ENCODE results near the gene CDKN2AIP.

DNA sequence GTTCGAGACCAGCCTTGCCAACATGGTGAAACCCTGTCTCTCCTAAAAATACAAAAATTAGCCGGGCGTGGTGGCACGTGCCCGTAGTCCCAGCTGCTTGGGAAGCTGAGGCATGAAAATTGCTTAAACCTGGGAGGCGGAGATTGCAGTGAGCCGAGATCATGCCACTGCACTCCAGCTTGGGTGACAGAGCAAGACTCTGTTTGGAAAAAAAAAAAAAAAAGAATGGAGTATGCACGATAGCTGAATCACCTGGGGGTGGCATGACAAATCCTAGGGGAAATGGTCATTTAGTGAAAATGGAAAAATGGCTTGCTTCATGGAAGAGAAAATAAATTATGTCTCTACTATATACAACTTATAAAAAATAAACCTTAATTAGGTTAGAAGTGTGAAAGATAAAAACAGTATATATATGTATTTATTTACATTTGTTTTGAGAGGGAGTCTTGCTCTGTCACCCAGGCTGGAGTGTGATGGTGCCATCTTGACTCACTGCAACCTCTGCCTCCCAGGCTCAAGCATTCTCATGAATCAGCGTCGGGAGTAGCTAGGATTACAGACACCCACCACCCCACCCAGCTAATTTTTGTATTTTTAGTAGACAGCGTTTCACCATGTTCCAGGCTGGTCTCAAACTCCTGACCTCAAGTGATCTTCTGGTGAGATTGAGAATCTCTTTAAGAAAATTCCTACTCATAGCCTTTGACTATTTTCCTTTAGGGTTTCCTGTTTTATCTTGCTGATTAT lies 41.1 kb downstream of the CDKN2AIP start:
- TF ChIP-seq CTCF (conservative IDR thresholded peaks at IDR 0.05; ENCODE audit: low read depth, low read length) (no peak), EZH2 (IDR thresholded peaks at IDR 0.05; ENCODE audit: borderline replicate concordance, low read depth, low read length, poor library complexity, severe bottlenecking) (no peak)
